Thyroid gland (tissue), 4 donors: ENCODE results near the gene AFP. TPM values are rescaled to one million over a fixed set of nuclear protein-coding genes. Genes with fewer than 3 reads are reported as not detected.

Experiments
- DNase-seq, 2 donors: peaks; one replicate each; pipeline ENCODE4 v3.0.0-alpha.2; 2019
- H3K27ac ChIP-seq, 3 donors: fragments of 200-600 bp; sonication (generic); 1 replicate in 2 of 3; 2 replicates in 1 of 3; pipeline ENCODE4 v1.5.1; 2016 to 2019; ENCODE audit warnings: mild to moderate bottlenecking in 1 of 3, moderate library complexity in 1 of 3
- H3K27me3 ChIP-seq: fragments of 200-600 bp; sonication (generic); one replicate; pipeline ENCODE4 v1.5.1; 2019
- H3K36me3 ChIP-seq, 2 donors: fragments of 200-600 bp; sonication (generic); one replicate each; pipeline ENCODE4 v1.5.1; 2016 to 2019
- H3K4me1 ChIP-seq, 2 donors: fragments of 200-600 bp; sonication (generic); one replicate each; pipeline ENCODE4 v1.5.1; 2017 to 2019
- H3K4me3 ChIP-seq, 3 donors: fragments of 200-600 bp; sonication (generic); replicated peaks in 1 of 3; 1 replicate in 2 of 3; 2 replicates in 1 of 3; pipeline ENCODE4 v1.5.1; 2016; ENCODE audit warnings: mild to moderate bottlenecking in 1 of 3
- H3K9me3 ChIP-seq: fragments of 200-600 bp; sonication (generic); one replicate; pipeline ENCODE4 v1.5.1; 2017
- CTCF ChIP-seq, 6 experiments: fragments of 200-600 bp in 3 of 6; fragments of 450-650 bp in 3 of 6; sonication (generic) in 3 of 6; IDR thresholded peaks; one replicate each; pipeline ENCODE4 v1.5.1; 2016 to 2019; ENCODE audit warnings: antibody characterized with exemption in 6 of 6, mild to moderate bottlenecking in 2 of 6, inconsistent platforms in 1 of 6, moderate library complexity in 1 of 6
- POLR2A ChIP-seq, 2 donors: fragments of 450-650 bp; IDR thresholded peaks; one replicate each; pipeline ENCODE4 v1.6.1; 2017; ENCODE audit warnings: antibody characterized with exemption in 2 of 2, mild to moderate bottlenecking in 2 of 2, moderate library complexity in 1 of 2
- WGBS, 2 donors: methylation state at CpG; one replicate each; pipeline ENCODE4 v1.1.5; 2017; 5-methylcytosine and 5-hydroxymethylcytosine counted together
- intact Hi-C: fragments of 100-400 bp; cut with DNase I; formaldehyde crosslinking; loops from one replicate; pipeline ENCODE4 v1.15.1; 2023
- total RNA-seq, 4 donors: library from RNA; depleted of rRNA; stranded (reverse); fragments of >200 nt; gene quantifications; one replicate each; pipeline ENCODE4 v1.2.3, GENCODE V29; 2016

The AFP gene
- total RNA-seq, 4 donors from 2014 or later = not detected

- no peaks in the 10 kb centered on the region for H3K36me3 ChIP-seq
- DNase-seq = no peak
- TF ChIP-seq POLR2A (IDR thresholded peaks at IDR 0.05) = no peak
- TF ChIP-seq CTCF (IDR thresholded peaks at IDR 0.05) = no peak
- H3K27ac ChIP-seq = no peak overlapping the region
- 76 to 83% methylated on average over 2 of the region's 2 CpGs for WGBS, 2 donors
- no peak overlapping the region for H3K4me3 ChIP-seq
- intact Hi-C loops = no loop called here
- no peaks in the 10 kb centered on the region for H3K27me3 ChIP-seq
- no peaks in the 10 kb centered on the region for H3K4me1 ChIP-seq
- H3K9me3 ChIP-seq = no peaks in the 10 kb centered on the region
Observed at GRCh38 chr4:73438582-73439215, 2.7 kb downstream of the AFP start.

GRCh38 chr4:73439445-73439844, 3.4 kb downstream of the AFP start:
- WGBS, 2 donors = 85 to 89% methylated on average over 2 of the region's 2 CpGs
- Histone ChIP-seq H3K27ac (no peak overlapping the region), H3K4me3 (no peak overlapping the region), H3K4me1 (no peaks in the 10 kb centered on the region), H3K27me3 (no peaks in the 10 kb centered on the region), H3K9me3 (no peaks in the 10 kb centered on the region), H3K36me3 (no peaks in the 10 kb centered on the region)
- TF ChIP-seq CTCF (IDR thresholded peaks at IDR 0.05) (no peak), POLR2A (IDR thresholded peaks at IDR 0.05) (no peak)
- intact Hi-C loops = no loop called here
- no peak for DNase-seq

GRCh38 chr4:73439991-73440390, 4.0 kb downstream of the AFP start:
- no peak for TF ChIP-seq POLR2A (IDR thresholded peaks at IDR 0.05)
- TF ChIP-seq CTCF (IDR thresholded peaks at IDR 0.05) = no peak
- Histone ChIP-seq H3K4me1 (no peaks in the 10 kb centered on the region), H3K27me3 (no peaks in the 10 kb centered on the region), H3K36me3 (no peaks in the 10 kb centered on the region), H3K9me3 (no peaks in the 10 kb centered on the region), H3K27ac (no peak overlapping the region), H3K4me3 (no peak overlapping the region)
- intact Hi-C loops = no loop called here
- 81 to 87% methylated on average over 3 of the region's 3 CpGs for WGBS, 2 donors
- DNase-seq = no peak

- no peaks in the 10 kb centered on the region for H3K4me1 ChIP-seq
- no peak for TF ChIP-seq CTCF (IDR thresholded peaks at IDR 0.05)
- no peak for TF ChIP-seq POLR2A (IDR thresholded peaks at IDR 0.05)
- H3K9me3 ChIP-seq = no peaks in the 10 kb centered on the region
- DNase-seq = no peak
- H3K27ac ChIP-seq = no peak overlapping the region
- intact Hi-C loops = no loop called here
- WGBS, 2 donors = 88 to 92% methylated on average over 3 of the region's 3 CpGs
- no peaks in the 10 kb centered on the region for H3K36me3 ChIP-seq
- H3K4me3 ChIP-seq = no peak overlapping the region
- H3K27me3 ChIP-seq = no peaks in the 10 kb centered on the region
Observed at GRCh38 chr4:73440653-73441052, 4.6 kb downstream of the AFP start.

- no peak for DNase-seq
- TF ChIP-seq POLR2A (IDR thresholded peaks at IDR 0.05) = no peak
- no peak for TF ChIP-seq CTCF (IDR thresholded peaks at IDR 0.05)
- H3K36me3 ChIP-seq = no peaks in the 10 kb centered on the region
- H3K27me3 ChIP-seq = no peaks in the 10 kb centered on the region
- no peaks in the 10 kb centered on the region for H3K9me3 ChIP-seq
- H3K27ac ChIP-seq = no peak overlapping the region
- 77% methylated on average over 5 of the region's 5 CpGs for WGBS, 2 donors
- no peaks in the 10 kb centered on the region for H3K4me1 ChIP-seq
- intact Hi-C loops = no loop called here
- no peak overlapping the region for H3K4me3 ChIP-seq
Observed at GRCh38 chr4:73442275-73442674, 6.3 kb downstream of the AFP start.
